Adipocyte (in vitro differentiated cells): ENCODE results near the gene SRSF3.
"Not testable (repeated sequence)": the region's sequence is repeated elsewhere in the genome, so short reads cannot be mapped to it uniquely, and the experiment has no call there.

Source experiments
- DNase-seq: peaks from one replicate; pipeline ENCODE4 v3.0.0-alpha.2; 2015; ENCODE audit warnings: low read depth
- H3K27me3 ChIP-seq: replicated peaks from 2 replicates; pipeline ENCODE4 v1.7.0; 2013; ENCODE audit warnings: mild to moderate bottlenecking, low read length, moderate library complexity; ENCODE audit not compliant: control insufficient read depth, insufficient read depth
- H3K36me3 ChIP-seq: 2 replicates; pipeline ENCODE4 v1.7.0; 2013; ENCODE audit warnings: low read length, mild to moderate bottlenecking, moderate library complexity; ENCODE audit not compliant: control insufficient read depth, insufficient read depth, severe bottlenecking
- H3K4me1 ChIP-seq: 2 replicates; pipeline ENCODE4 v1.7.0; 2013; ENCODE audit warnings: mild to moderate bottlenecking, low read length, moderate library complexity; ENCODE audit not compliant: control insufficient read depth, insufficient read depth
- H3K4me3 ChIP-seq: 2 replicates; pipeline ENCODE4 v1.7.0; 2013; ENCODE audit warnings: mild to moderate bottlenecking, low read length, moderate library complexity
- H3K9ac ChIP-seq: 2 replicates; pipeline ENCODE4 v1.7.0; 2013; ENCODE audit warnings: mild to moderate bottlenecking, low read length, moderate library complexity
- H3K9me3 ChIP-seq: 2 replicates; pipeline ENCODE4 v1.7.0; 2013; ENCODE audit warnings: mild to moderate bottlenecking, low read length, moderate library complexity; ENCODE audit not compliant: control insufficient read depth

SRSF3 gene

GRCh38 chr6:36578431-36578830 lies 15.7 kb upstream of the SRSF3 start:
- Histone ChIP-seq H3K4me3 (no peak overlapping the region), H3K36me3 (no peaks in the 10 kb centered on the region)
- DNase-seq = no peak

GRCh38 chr6:36580184-36580526 lies 14.0 kb upstream of the SRSF3 start:
- H3K36me3 ChIP-seq = no peaks in the 10 kb centered on the region
- H3K4me3 ChIP-seq = no peak overlapping the region
- H3K9me3 ChIP-seq = no peaks in the 10 kb centered on the region
- H3K9ac ChIP-seq = peak overlapping the region; percentile 68
- DNase-seq = no peak
- peaks cover 46% of the 10 kb centered on the region for H3K4me1 ChIP-seq
- H3K27me3 ChIP-seq = no peaks in the 10 kb centered on the region

More at GRCh38 chr6:36578431-36578830, 15.7 kb upstream of the SRSF3 start:
- H3K9ac ChIP-seq = peak overlapping the region; percentile 18
- peaks cover 40% of the 10 kb centered on the region for H3K4me1 ChIP-seq
- H3K27me3 ChIP-seq = no peaks in the 10 kb centered on the region
- H3K9me3 ChIP-seq = no peaks in the 10 kb centered on the region

- Histone ChIP-seq H3K4me3 (no peak overlapping the region), H3K27me3 (no peaks in the 10 kb centered on the region), H3K36me3 (no peaks in the 10 kb centered on the region), H3K9ac (peak overlapping the region; percentile 16), H3K9me3 (no peaks in the 10 kb centered on the region), H3K4me1 (peaks cover 48% of the 10 kb centered on the region)
- DNase-seq = no peak
These were observed 12.4 kb upstream of the SRSF3 start for GRCh38 chr6:36581716-36582115.

DNA sequence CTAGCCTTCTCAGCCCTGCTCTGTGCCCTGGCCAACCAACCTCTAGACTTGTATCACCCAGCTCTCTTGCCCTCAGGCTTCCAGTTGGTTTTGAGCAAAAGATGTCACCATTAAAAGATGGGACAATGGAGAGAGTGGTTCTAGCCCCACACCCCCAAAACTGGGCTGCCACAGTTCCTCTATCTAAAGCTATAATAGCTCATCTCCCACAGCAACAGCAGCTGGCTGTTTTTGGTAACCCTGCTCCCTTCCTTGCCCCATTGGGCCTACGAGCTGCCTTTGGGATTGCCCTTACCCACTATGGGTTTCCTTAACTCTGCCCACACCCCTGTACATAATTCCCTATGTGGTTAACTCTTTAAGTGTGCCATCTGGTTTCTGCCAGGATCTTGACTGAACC lies 7.6 kb upstream of the SRSF3 start:
- H3K4me1 ChIP-seq = peaks cover 23% of the 10 kb centered on the region
- no peaks in the 10 kb centered on the region for H3K36me3 ChIP-seq
- H3K27me3 ChIP-seq = no peaks in the 10 kb centered on the region
- H3K4me3 ChIP-seq = no peak overlapping the region
- H3K9me3 ChIP-seq = no peaks in the 10 kb centered on the region
- DNase-seq = no peak
- no peak overlapping the region for H3K9ac ChIP-seq

- H3K9me3 ChIP-seq, H3K4me3 ChIP-seq, H3K36me3 ChIP-seq, H3K9ac ChIP-seq, H3K27me3 ChIP-seq, DNase-seq: not testable (repeated sequence)
- peaks cover 29% of the 10 kb centered on the region for H3K4me1 ChIP-seq
These were observed 5.1 kb upstream of the SRSF3 start for GRCh38 chr6:36589025-36589400.

GRCh38 chr6:36590237-36590636 lies 3.9 kb upstream of the SRSF3 start:
- Histone ChIP-seq H3K36me3 (peaks cover 2% of the 10 kb centered on the region), H3K9ac (no peak overlapping the region), H3K9me3 (no peaks in the 10 kb centered on the region), H3K27me3 (no peaks in the 10 kb centered on the region), H3K4me1 (peaks cover 22% of the 10 kb centered on the region), H3K4me3 (no peak overlapping the region)
- peak; percentile 60 for DNase-seq

- Histone ChIP-seq H3K9me3 (no peaks in the 10 kb centered on the region), H3K36me3 (peaks cover 14% of the 10 kb centered on the region), H3K4me3 (no peak overlapping the region), H3K4me1 (peaks cover 21% of the 10 kb centered on the region), H3K27me3 (no peaks in the 10 kb centered on the region), H3K9ac (no peak overlapping the region)
- no peak for DNase-seq
These were observed 1.9 kb upstream of the SRSF3 start for GRCh38 chr6:36592221-36592655.

GRCh38 chr6:36593569-36594028 lies 563 bp upstream of the SRSF3 start:
- peak; percentile 57 for DNase-seq

DNA sequence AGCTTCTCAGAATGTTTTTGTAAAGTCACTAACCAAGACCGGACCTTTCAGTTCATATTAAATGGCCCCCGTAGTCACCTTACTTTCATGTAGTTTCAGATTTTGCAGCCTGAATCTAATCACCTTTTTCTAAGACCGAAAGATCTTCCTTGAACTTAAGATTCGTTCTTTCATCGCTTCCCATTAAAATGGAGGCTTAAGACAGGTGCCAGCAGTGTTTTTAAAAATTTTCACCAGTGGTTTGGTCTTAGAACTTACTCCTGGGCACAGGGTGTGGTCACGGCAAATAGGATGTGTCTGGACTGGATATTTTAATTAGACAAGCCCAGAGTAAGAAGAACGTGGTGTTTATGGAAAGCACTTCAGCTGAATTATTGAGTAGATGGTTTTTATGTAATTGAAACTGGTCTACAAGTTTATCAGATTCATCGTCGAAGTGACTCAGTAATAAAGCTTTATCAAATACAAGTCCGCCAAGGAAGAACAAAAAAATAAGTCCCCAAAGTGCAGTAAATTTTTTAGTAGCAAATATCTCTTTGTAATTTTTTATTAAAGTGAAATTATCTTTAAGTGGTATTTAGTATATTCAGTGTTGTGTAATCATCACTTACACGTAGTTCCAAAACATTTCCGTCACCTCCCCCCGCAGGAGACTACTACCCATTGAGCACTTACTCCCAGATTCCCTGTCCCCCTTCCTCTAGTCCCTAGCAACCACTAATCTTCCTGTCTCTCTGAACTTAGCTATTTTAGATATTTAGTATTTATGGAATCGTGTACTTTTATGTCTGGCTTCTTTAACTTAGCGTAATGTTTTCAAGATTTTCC lies 868 bp downstream of the SRSF3 start:
- peaks cover 45% of the 10 kb centered on the region for H3K4me1 ChIP-seq
- H3K27me3 ChIP-seq = no peaks in the 10 kb centered on the region
- H3K9ac ChIP-seq = peak overlapping the region; percentile 100
- peak overlapping the region; percentile 96 for H3K4me3 ChIP-seq
- peaks cover 42% of the 10 kb centered on the region for H3K36me3 ChIP-seq
- no peaks in the 10 kb centered on the region for H3K9me3 ChIP-seq
- peak; percentile 77 for DNase-seq

More at GRCh38 chr6:36593569-36594028, 563 bp upstream of the SRSF3 start:
- Histone ChIP-seq H3K9me3 (no peaks in the 10 kb centered on the region), H3K4me1 (peaks cover 30% of the 10 kb centered on the region), H3K9ac (peak overlapping the region; percentile 100), H3K27me3 (no peaks in the 10 kb centered on the region), H3K36me3 (peaks cover 28% of the 10 kb centered on the region), H3K4me3 (peak overlapping the region; percentile 96)

DNA sequence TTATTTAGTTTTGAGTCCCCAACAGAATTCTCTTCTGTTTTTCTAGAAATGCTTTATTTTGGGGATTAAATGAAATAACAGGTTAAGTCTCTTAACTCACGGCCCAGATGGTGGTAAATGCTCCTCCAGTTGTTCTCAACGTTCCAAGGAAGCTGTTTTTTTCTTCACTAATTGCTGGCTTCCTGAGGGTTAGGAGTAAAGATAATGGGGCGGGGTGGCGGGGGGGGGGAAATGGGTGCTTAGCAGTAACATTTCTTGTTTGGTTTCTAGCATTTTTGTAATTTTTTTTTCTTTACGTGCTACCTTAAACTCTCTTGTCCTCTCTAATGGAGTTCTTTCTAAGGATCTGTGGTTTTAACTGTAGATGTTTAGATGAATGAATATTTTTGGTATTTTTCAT lies 2.2 kb downstream of the SRSF3 start:
- DNase-seq = peak; percentile 57
- Histone ChIP-seq H3K4me1 (peaks cover 51% of the 10 kb centered on the region), H3K9ac (peak overlapping the region; percentile 100), H3K27me3 (no peaks in the 10 kb centered on the region), H3K36me3 (peaks cover 56% of the 10 kb centered on the region), H3K4me3 (peak overlapping the region; percentile 96), H3K9me3 (no peaks in the 10 kb centered on the region)

- Histone ChIP-seq H3K9ac (peak overlapping the region; percentile 100), H3K27me3 (no peaks in the 10 kb centered on the region), H3K4me3 (peak overlapping the region; percentile 96), H3K9me3 (no peaks in the 10 kb centered on the region), H3K36me3 (peaks cover 70% of the 10 kb centered on the region), H3K4me1 (peaks cover 64% of the 10 kb centered on the region)
- DNase-seq = no peak
These were observed 3.6 kb downstream of the SRSF3 start for GRCh38 chr6:36597775-36598174.
